NCI-H1694 (cell line): Measurements from ENCODE around the gene RFT1.
A peak's percentile ranks its signal among the peaks of the same experiment; 100 is the strongest.

Experiments used
- DNase-seq: peaks from one replicate; lab custom pipeline; 2025; lab: John Stamatoyannopoulos, UW

Gene RFT1

GRCh38 chr3:53084310-53085001, 45.8 kb downstream of the RFT1 start:
- DNase-seq = peak; percentile 31

GRCh38 chr3:53083949-53084309, 46.3 kb downstream of the RFT1 start:
- DNase-seq = no peak

GRCh38 chr3:53083521-53083920, 46.7 kb downstream of the RFT1 start:
- peak; percentile 53 for DNase-seq

GRCh38 chr3:53082736-53083135, 47.5 kb downstream of the RFT1 start:
- no peak for DNase-seq

- no peak for DNase-seq
These were observed 48.9 kb downstream of the RFT1 start for GRCh38 chr3:53081318-53081717.

- DNase-seq = no peak
These were observed 49.5 kb downstream of the RFT1 start for GRCh38 chr3:53080612-53081205.

- no peak for DNase-seq
These were observed 50.3 kb downstream of the RFT1 start for GRCh38 chr3:53079791-53080555.

GRCh38 chr3:53079147-53079546, 51.1 kb downstream of the RFT1 start:
- DNase-seq = no peak

GRCh38 chr3:53078656-53079055, 51.6 kb downstream of the RFT1 start:
- DNase-seq = no peak

GRCh38 chr3:53077476-53078220, 52.6 kb downstream of the RFT1 start:
- no peak for DNase-seq

- no peak for DNase-seq
These were observed 54.5 kb downstream of the RFT1 start for GRCh38 chr3:53075743-53076140.

GRCh38 chr3:53074761-53075742, 55.2 kb downstream of the RFT1 start:
- DNase-seq = no peak

GRCh38 chr3:53074366-53074696, 55.9 kb downstream of the RFT1 start:
- DNase-seq = no peak

GRCh38 chr3:53073553-53074365, 56.5 kb downstream of the RFT1 start:
- DNase-seq = no peak

- peak; percentile 40 for DNase-seq
These were observed 57.3 kb downstream of the RFT1 start for GRCh38 chr3:53072653-53073552.

GRCh38 chr3:53071882-53072431, 58.3 kb downstream of the RFT1 start:
- no peak for DNase-seq

GRCh38 chr3:53069422-53070068, 60.7 kb downstream of the RFT1 start:
- DNase-seq = no peak

GRCh38 chr3:53068176-53068575, 62.1 kb downstream of the RFT1 start:
- no peak for DNase-seq

- no peak for DNase-seq
These were observed 62.7 kb downstream of the RFT1 start for GRCh38 chr3:53067567-53067966.
